ENCODE data around the gene ABHD5. TPM values are rescaled to one million over a fixed set of nuclear protein-coding genes. Genes with fewer than 3 reads are reported as not detected.

Gene ABHD5
- total RNA-seq, 2 experiments from 2014 or later, result 6.5 to 7.9 TPM

GRCh38 chr3:43670635-43671522 lies 19.9 kb upstream of the ABHD5 start:
- TF ChIP-seq EZH2phosphoT487 (IDR thresholded peaks at IDR 0.05; ENCODE audit: borderline replicate concordance, low read depth, low read length) (no peak), CTCF (conservative IDR thresholded peaks at IDR 0.05; ENCODE audit: low read length) (no peak)
- CTCF ChIA-PET (ENCODE audit: unreplicated experiment), result no interaction called here
- intact Hi-C loops (cut with micrococcal nuclease; ENCODE audit: unreplicated experiment), result no loop called here
- Histone ChIP-seq H2AFZ (ENCODE audit: low read length) (no peak overlapping the region), H3K4me3 (ENCODE audit: low read depth, low read length, poor library complexity, severe bottlenecking) (no peak overlapping the region), H3K36me3 (ENCODE audit: insufficient read depth, low read length) (no peaks in the 10 kb centered on the region), H3K4me1 (ENCODE audit: insufficient read depth, low read length, poor library complexity, severe bottlenecking) (no peaks in the 10 kb centered on the region), H3K9me3 (ENCODE audit: low read length) (no peaks in the 10 kb centered on the region), H3K27ac (ENCODE audit: low read depth, low read length, poor library complexity, severe bottlenecking) (no peak overlapping the region), H3K79me2 (ENCODE audit: insufficient read depth, low read depth, low read length) (no peaks in the 10 kb centered on the region), H3K4me2 (ENCODE audit: low read length) (no peak overlapping the region), H3K9me2 (ENCODE audit: insufficient read depth, low read length) (no peaks in the 10 kb centered on the region), H4K20me1 (ENCODE audit: insufficient read depth, low read length) (no peaks in the 10 kb centered on the region)
- no TSS peak for BruUV-seq (replicated peaks)
- no peak for DNase-seq (ENCODE audit: low spot score)
- POLR2A ChIA-PET, result no interaction called here

- no peak overlapping the region for H3K27ac ChIP-seq (ENCODE audit: low read depth, low read length, poor library complexity, severe bottlenecking)
- ChIA-PET CTCF (ENCODE audit: unreplicated experiment) (no interaction called here), POLR2A (interaction anchor here (0.5 kb wide), 1 partner anchor 960 kb away, joined by 3 read pairs; no protein-coding TSS in a partner anchor)
- H3K4me2 ChIP-seq (ENCODE audit: low read length), result no peak overlapping the region
- no peak overlapping the region for H3K4me3 ChIP-seq (ENCODE audit: low read depth, low read length, poor library complexity, severe bottlenecking)
- no peaks in the 10 kb centered on the region for H3K9me3 ChIP-seq (ENCODE audit: low read length)
- no TSS peak for BruUV-seq (replicated peaks)
- H3K36me3 ChIP-seq (ENCODE audit: insufficient read depth, low read length), result no peaks in the 10 kb centered on the region
- no peaks in the 10 kb centered on the region for H3K79me2 ChIP-seq (ENCODE audit: insufficient read depth, low read depth, low read length)
- H4K20me1 ChIP-seq (ENCODE audit: insufficient read depth, low read length), result no peaks in the 10 kb centered on the region
- H3K9me2 ChIP-seq (ENCODE audit: insufficient read depth, low read length), result no peaks in the 10 kb centered on the region
- intact Hi-C loops (cut with micrococcal nuclease; ENCODE audit: unreplicated experiment), result no loop called here
- H2AFZ ChIP-seq (ENCODE audit: low read length), result no peak overlapping the region
- no peak for DNase-seq (ENCODE audit: low spot score)
- no peaks in the 10 kb centered on the region for H3K4me1 ChIP-seq (ENCODE audit: insufficient read depth, low read length, poor library complexity, severe bottlenecking)
- TF ChIP-seq EZH2phosphoT487 (IDR thresholded peaks at IDR 0.05; ENCODE audit: borderline replicate concordance, low read depth, low read length) (no peak), CTCF (conservative IDR thresholded peaks at IDR 0.05; ENCODE audit: low read length) (no peak)
Observed at GRCh38 chr3:43674345-43675085, 16.2 kb upstream of the ABHD5 start.
